Neutrophil (primary cell): ENCODE measurements around the gene EPGN.

Experiments used
- H3K27ac ChIP-seq: fragments of 200-600 bp; sonication (generic); 2 replicates; pipeline ENCODE4 v1.5.1; 2016; ENCODE audit warnings: mild to moderate bottlenecking, moderate library complexity
- H3K27me3 ChIP-seq: fragments of 200-600 bp; sonication (generic); 2 replicates; pipeline ENCODE4 v1.6.0; 2016; ENCODE audit warnings: mild to moderate bottlenecking
- H3K36me3 ChIP-seq: fragments of 200-600 bp; sonication (generic); 2 replicates; pipeline ENCODE4 v1.5.1; 2017
- H3K4me1 ChIP-seq, 2 experiments: fragments of 200-600 bp in 1 of 2; sonication (generic) in 1 of 2; 1 replicate in 1 of 2; 2 replicates in 1 of 2; pipeline versions ENCODE4 v1.5.1 to v1.6.1; 2013 to 2016; ENCODE audit warnings: low read depth in 1 of 2, low read length in 1 of 2, mild to moderate bottlenecking in 1 of 2, moderate library complexity in 1 of 2; ENCODE audit not compliant: control insufficient read depth in 1 of 2, insufficient read depth in 1 of 2
- H3K4me3 ChIP-seq, 2 experiments: fragments of 200-600 bp in 1 of 2; sonication (generic) in 1 of 2; 1 replicate in 1 of 2; 2 replicates in 1 of 2; pipeline ENCODE4 v1.5.1; 2013 to 2016; ENCODE audit warnings: low read depth in 1 of 2, low read length in 1 of 2, mild to moderate bottlenecking in 1 of 2, moderate library complexity in 1 of 2
- H3K9me3 ChIP-seq: fragments of 200-600 bp; sonication (generic); 2 replicates; pipeline ENCODE4 v1.5.1; 2016
- CTCF ChIP-seq: fragments of 200-600 bp; sonication (generic); IDR thresholded peaks from 2 replicates; pipeline ENCODE4 v1.5.1; 2016; ENCODE audit warnings: antibody characterized with exemption

EPGN gene

GRCh38 chr4:74325886-74326285 is 17.6 kb downstream of the EPGN start:
- Histone ChIP-seq H3K9me3 (no peaks in the 10 kb centered on the region), H3K36me3 (no peaks in the 10 kb centered on the region), H3K4me1 (peaks cover 0 to 9% of the 10 kb centered on the region in 2 experiments), H3K27ac (no peak overlapping the region), H3K27me3 (no peaks in the 10 kb centered on the region), H3K4me3 (no peak overlapping the region)
- no peak for TF ChIP-seq CTCF

- no peaks in the 10 kb centered on the region for H3K36me3 ChIP-seq
- no peak for TF ChIP-seq CTCF
- H3K4me1 ChIP-seq, result peaks cover 0 to 9% of the 10 kb centered on the region in 2 experiments
- no peaks in the 10 kb centered on the region for H3K9me3 ChIP-seq
- H3K4me3 ChIP-seq, result no peak overlapping the region
- no peak overlapping the region for H3K27ac ChIP-seq
- H3K27me3 ChIP-seq, result no peaks in the 10 kb centered on the region
Observed at GRCh38 chr4:74327762-74328161, 19.5 kb downstream of the EPGN start.

- H3K36me3 ChIP-seq, result no peaks in the 10 kb centered on the region
- H3K9me3 ChIP-seq, result no peaks in the 10 kb centered on the region
- TF ChIP-seq CTCF, result no peak
- H3K27me3 ChIP-seq, result no peaks in the 10 kb centered on the region
- H3K4me1 ChIP-seq, result peaks cover 0 to 9% of the 10 kb centered on the region in 2 experiments
- no peak overlapping the region for H3K27ac ChIP-seq
- H3K4me3 ChIP-seq, result no peak overlapping the region
Observed at GRCh38 chr4:74328501-74328900, 20.2 kb downstream of the EPGN start.

- Histone ChIP-seq H3K27ac (no peak overlapping the region), H3K36me3 (no peaks in the 10 kb centered on the region), H3K9me3 (no peaks in the 10 kb centered on the region), H3K4me1 (peaks cover 0 to 9% of the 10 kb centered on the region in 2 experiments), H3K4me3 (no peak overlapping the region), H3K27me3 (no peaks in the 10 kb centered on the region)
- no peak for TF ChIP-seq CTCF
Observed at GRCh38 chr4:74329307-74329706, 21.0 kb downstream of the EPGN start.

GRCh38 chr4:74330295-74330750 is 22.1 kb downstream of the EPGN start:
- TF ChIP-seq CTCF, result no peak
- Histone ChIP-seq H3K9me3 (no peaks in the 10 kb centered on the region), H3K36me3 (no peaks in the 10 kb centered on the region), H3K27me3 (no peaks in the 10 kb centered on the region), H3K4me3 (no peak overlapping the region), H3K4me1 (peaks cover 0 to 9% of the 10 kb centered on the region in 2 experiments), H3K27ac (no peak overlapping the region)

- H3K4me1 ChIP-seq, result peaks cover 0 to 9% of the 10 kb centered on the region in 2 experiments
- H3K27ac ChIP-seq, result no peak overlapping the region
- no peaks in the 10 kb centered on the region for H3K36me3 ChIP-seq
- no peak overlapping the region for H3K4me3 ChIP-seq
- no peaks in the 10 kb centered on the region for H3K27me3 ChIP-seq
- H3K9me3 ChIP-seq, result no peaks in the 10 kb centered on the region
- no peak for TF ChIP-seq CTCF
Observed at GRCh38 chr4:74331252-74331651, 23.0 kb downstream of the EPGN start.
